IMR-90 (cell line): ENCODE data around the gene SLC5A7. TPM values are rescaled to one million over a fixed set of nuclear protein-coding genes. Genes with fewer than 3 reads are reported as not detected.

Experiments used
- ATAC-seq: fragments of 200-7000 bp; cut with Tn5 transposase; 2 replicates; pipeline ENCODE4 v1.9.1; 2020; ENCODE audit warnings: low read depth, mild to moderate bottlenecking, moderate library complexity
- BruUV-seq: library from RNA; stranded (reverse); fragments of 400-500 nt; replicated peaks from 2 replicates; lab custom pipeline; 2021; lab: Mats Ljungman, UMichigan
- CTCF ChIA-PET: fragments of 300-600 bp; formaldehyde crosslinking; extraction: SDS; loops from one replicate; lab custom pipeline; 2021; ENCODE audit warnings: antibody characterized with exemption; lab: Yijun Ruan, JAX
- POLR2A ChIA-PET: fragments of 300-600 bp; sonication (Branson Sonifier 250); formaldehyde crosslinking; loops from one replicate; lab custom pipeline; 2022; ENCODE audit warnings: antibody characterized with exemption; ENCODE audit not compliant: unreplicated experiment; lab: Charles Lee
- DNase-seq: peaks from one replicate; pipeline ENCODE4 v3.0.0; 2013
- H2AFZ ChIP-seq: replicated peaks from 2 replicates; pipeline ENCODE3; 2013; ENCODE audit warnings: low read length, mild to moderate bottlenecking; ENCODE audit not compliant: poor library complexity
- H2AK5ac ChIP-seq: 2 replicates; pipeline ENCODE4 v1.6.1; 2013; ENCODE audit warnings: low read depth, low read length, inconsistent platforms
- H2AK9ac ChIP-seq: replicated peaks from 2 replicates; pipeline ENCODE3; 2013; ENCODE audit warnings: mild to moderate bottlenecking, low read depth, low read length, moderate library complexity; ENCODE audit not compliant: poor library complexity
- H2BK120ac ChIP-seq: 2 replicates; pipeline ENCODE4 v1.6.1; 2013; ENCODE audit warnings: low read depth, low read length, inconsistent platforms
- H2BK15ac ChIP-seq: 3 replicates; pipeline ENCODE4 v1.6.1; 2013; ENCODE audit warnings: low read depth, low read length, inconsistent platforms
- H2BK20ac ChIP-seq: 2 replicates; pipeline ENCODE4 v1.6.1; 2013; ENCODE audit warnings: low read depth, mild to moderate bottlenecking, inconsistent platforms, low read length, moderate library complexity
- H2BK5ac ChIP-seq: 2 replicates; pipeline ENCODE4 v1.6.1; 2013; ENCODE audit warnings: mild to moderate bottlenecking, low read depth, low read length, inconsistent platforms; ENCODE audit not compliant: poor library complexity, severe bottlenecking
- H3K14ac ChIP-seq: replicated peaks from 2 replicates; pipeline ENCODE4 v1.6.1; 2013; ENCODE audit warnings: low read depth, low read length, inconsistent platforms
- H3K18ac ChIP-seq: 2 replicates; pipeline ENCODE4 v1.6.1; 2013; ENCODE audit warnings: low read depth, low read length, control low read depth
- H3K23ac ChIP-seq: 2 replicates; pipeline ENCODE4 v1.6.1; 2013; ENCODE audit warnings: low read depth, low read length, inconsistent platforms
- H3K27ac ChIP-seq: 2 replicates; pipeline ENCODE4 v1.5.1; 2013; ENCODE audit warnings: mild to moderate bottlenecking, control low read depth, low read length; ENCODE audit not compliant: insufficient read depth
- H3K27me3 ChIP-seq: 2 replicates; pipeline ENCODE4 v1.6.1; 2013; ENCODE audit warnings: low read length; ENCODE audit not compliant: control insufficient read depth, insufficient read depth
- H3K36me3 ChIP-seq: 2 replicates; pipeline ENCODE4 v1.6.1; 2013; ENCODE audit warnings: low read length, mixed read lengths; ENCODE audit not compliant: control insufficient read depth, insufficient read depth
- H3K4ac ChIP-seq: 2 replicates; pipeline ENCODE4 v1.6.1; 2013; ENCODE audit warnings: low read depth, low read length, inconsistent platforms
- H3K4me1 ChIP-seq: 2 replicates; pipeline ENCODE4 v1.6.1; 2013; ENCODE audit warnings: low read length, mixed read lengths; ENCODE audit not compliant: control insufficient read depth, insufficient read depth
- H3K4me2 ChIP-seq: 2 replicates; pipeline ENCODE4 v1.6.1; 2013; ENCODE audit warnings: low read depth, mild to moderate bottlenecking, control low read depth, low read length, moderate library complexity
- H3K4me3 ChIP-seq: 2 replicates; pipeline ENCODE4 v1.5.1; 2013; ENCODE audit warnings: low read depth, mild to moderate bottlenecking, control low read depth, low read length, moderate library complexity; ENCODE audit not compliant: insufficient read depth
- H3K56ac ChIP-seq: 2 replicates; pipeline ENCODE4 v1.6.1; 2013; ENCODE audit warnings: low read length, inconsistent platforms; ENCODE audit not compliant: insufficient read depth; ENCODE audit errors: extremely low read depth
- H3K79me1 ChIP-seq, 2 experiments: 2 replicates each; pipeline ENCODE4 v1.6.1; 2013; ENCODE audit warnings: low read length in 2 of 2, inconsistent platforms in 1 of 2, low read depth in 1 of 2
- H3K9ac ChIP-seq: 2 replicates; pipeline ENCODE4 v1.6.1; 2013; ENCODE audit warnings: low read depth, low read length, control low read depth
- H3K9me1 ChIP-seq: 2 replicates; pipeline ENCODE4 v1.6.1; 2013; ENCODE audit warnings: low read length, inconsistent platforms; ENCODE audit not compliant: insufficient read depth
- H3K9me3 ChIP-seq: 2 replicates; pipeline ENCODE4 v1.6.1; 2013; ENCODE audit warnings: low read length; ENCODE audit not compliant: control insufficient read depth, insufficient read depth
- H4K20me1 ChIP-seq: 2 replicates; pipeline ENCODE4 v1.6.1; 2013; ENCODE audit warnings: low read length, inconsistent platforms; ENCODE audit not compliant: insufficient read depth
- H4K5ac ChIP-seq: 2 replicates; pipeline ENCODE4 v1.6.1; 2013; ENCODE audit warnings: mild to moderate bottlenecking, low read depth, low read length, control low read depth
- H4K8ac ChIP-seq, 2 experiments: 2 replicates each; pipeline ENCODE4 v1.6.1; 2013; ENCODE audit warnings: low read depth in 2 of 2, low read length in 2 of 2, control low read depth in 1 of 2, inconsistent platforms in 1 of 2
- H4K91ac ChIP-seq: 2 replicates; pipeline ENCODE4 v1.6.1; 2013; ENCODE audit warnings: low read depth, low read length, inconsistent platforms; ENCODE audit not compliant: insufficient read depth
- FOS ChIP-seq: fragments of 150-350 bp; IDR thresholded peaks from 2 replicates; pipeline ENCODE4 v1.6.1; 2016; ENCODE audit warnings: low read depth, low read length
- MAFK ChIP-seq: IDR thresholded peaks from 2 replicates; pipeline ENCODE4 v1.6.1; 2012; ENCODE audit warnings: low read depth, low read length, improper control_type of control experiment
- NFE2L2 ChIP-seq: fragments of 150-350 bp; IDR thresholded peaks from 2 replicates; pipeline ENCODE4 v1.6.1; 2016; ENCODE audit warnings: low read depth, mild to moderate bottlenecking, low read length
- POLR2A ChIP-seq: IDR thresholded peaks from 2 replicates; pipeline ENCODE4 v1.6.1; 2012; ENCODE audit warnings: mild to moderate bottlenecking, low read depth, low read length
- RCOR1 ChIP-seq: IDR thresholded peaks from 2 replicates; pipeline ENCODE4 v1.6.1; 2012; ENCODE audit warnings: mild to moderate bottlenecking, low read length, improper control_type of control experiment; ENCODE audit not compliant: insufficient replicate concordance
- WGBS, 2 experiments: methylation state at CpG; one replicate each; pipeline versions ENCODE4 v1.1.5 to v1.1.7; 2013; ENCODE audit warnings: missing lambda C conversion rate in 2 of 2; ENCODE audit not compliant: insufficient read length in 1 of 2; ENCODE audit errors: extremely low coverage in 2 of 2; 5-methylcytosine and 5-hydroxymethylcytosine counted together
- dilution Hi-C: fragments of 300-500 bp; cut with HindIII; formaldehyde crosslinking; loops from one replicate; pipeline ENCODE4 v1.14.3; 2018; ENCODE audit warnings: low sequenced_read_pairs; ENCODE audit not compliant: unreplicated experiment
- in situ Hi-C: fragments of 300-500 bp; cut with MboI; formaldehyde crosslinking; loops from 3 replicates; pipeline ENCODE4 v1.14.3; 2019; ENCODE audit warnings: low sequenced_read_pairs, inconsistent platforms, mixed read lengths
- intact Hi-C: fragments of 100-400 bp; cut with micrococcal nuclease; formaldehyde crosslinking; loops from 2 replicates; pipeline ENCODE4 v1.10.0; 2022
- polyA plus RNA-seq, 3 experiments: library from polyadenylated mRNA; depleted of rRNA; stranded (reverse); fragments of >200 nt; gene quantifications; 2 replicates each; pipeline ENCODE4 v1.2.3, GENCODE V29; 2012; ENCODE audit warnings: low replicate concordance in 1 of 3
- total RNA-seq: library from RNA; depleted of rRNA; stranded (reverse); fragments of >200 nt; gene quantifications from 2 replicates; pipeline ENCODE4 v1.2.3, GENCODE V29; 2012
- TF ChIP-seq, protein P1 (sequence below): conservative IDR thresholded peaks from 2 replicates; pipeline ENCODE4 v1.5.1; 2012; ENCODE audit warnings: mild to moderate bottlenecking, low read depth, low read length, improper control_type of control experiment

SLC5A7 gene
- total and polyA plus RNA-seq, 2 of the 4 experiments (the other 2 are of a cell fraction), result not detected

DNA sequence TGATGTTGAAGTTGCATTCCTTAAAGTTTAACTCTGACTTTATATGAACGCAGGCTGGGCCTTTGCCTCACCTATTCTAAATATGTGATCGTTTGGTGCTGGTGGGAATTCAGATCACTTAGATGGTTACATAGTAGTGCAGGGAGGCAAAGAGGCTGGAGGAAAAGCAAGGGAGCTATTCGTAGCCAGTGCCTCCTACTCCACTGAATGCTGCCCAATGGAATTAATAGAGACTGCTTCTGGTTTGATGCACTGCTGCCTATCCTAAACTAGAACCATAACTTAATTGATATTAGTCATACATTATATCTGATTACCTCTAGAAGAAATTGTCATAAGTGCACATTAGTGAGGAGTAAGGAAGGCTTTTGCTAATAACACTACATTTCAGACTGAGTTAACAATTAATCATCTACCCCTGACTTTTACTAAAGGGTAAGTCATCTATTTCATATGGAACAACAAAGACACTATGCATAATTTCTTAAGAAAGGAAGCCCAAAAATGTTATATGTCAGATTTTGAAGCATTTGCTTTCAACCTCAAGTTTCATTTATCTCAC, 72.3 kb downstream of the SLC5A7 start:
- H2BK120ac ChIP-seq, result no peak overlapping the region
- H4K8ac ChIP-seq, result no peak overlapping the region
- no peak overlapping the region for H2BK15ac ChIP-seq
- H3K56ac ChIP-seq, result no peak overlapping the region
- in situ Hi-C loops (no loop called here), dilution Hi-C loops (no loop called here), intact Hi-C loops (no loop called here)
- no peak overlapping the region for H3K4me3 ChIP-seq
- H3K23ac ChIP-seq, result no peak overlapping the region
- no peak overlapping the region for H4K5ac ChIP-seq
- H3K27ac ChIP-seq, result no peak overlapping the region
- CTCF ChIA-PET, result no interaction called here
- H2AK5ac ChIP-seq, result no peak overlapping the region
- POLR2A ChIA-PET, result no interaction called here
- no peak overlapping the region for H2BK20ac ChIP-seq
- WGBS, 2 experiments, result no CpG with 5 or more reads among the region's 3 CpGs
- DNase-seq (no peak), ATAC-seq (no peak)
- TF ChIP-seq POLR2A (no peak), NFE2L2 (no peak), RCOR1 (no peak), MAFK (no peak), FOS (no peak)
- TF ChIP-seq, protein P1, sequence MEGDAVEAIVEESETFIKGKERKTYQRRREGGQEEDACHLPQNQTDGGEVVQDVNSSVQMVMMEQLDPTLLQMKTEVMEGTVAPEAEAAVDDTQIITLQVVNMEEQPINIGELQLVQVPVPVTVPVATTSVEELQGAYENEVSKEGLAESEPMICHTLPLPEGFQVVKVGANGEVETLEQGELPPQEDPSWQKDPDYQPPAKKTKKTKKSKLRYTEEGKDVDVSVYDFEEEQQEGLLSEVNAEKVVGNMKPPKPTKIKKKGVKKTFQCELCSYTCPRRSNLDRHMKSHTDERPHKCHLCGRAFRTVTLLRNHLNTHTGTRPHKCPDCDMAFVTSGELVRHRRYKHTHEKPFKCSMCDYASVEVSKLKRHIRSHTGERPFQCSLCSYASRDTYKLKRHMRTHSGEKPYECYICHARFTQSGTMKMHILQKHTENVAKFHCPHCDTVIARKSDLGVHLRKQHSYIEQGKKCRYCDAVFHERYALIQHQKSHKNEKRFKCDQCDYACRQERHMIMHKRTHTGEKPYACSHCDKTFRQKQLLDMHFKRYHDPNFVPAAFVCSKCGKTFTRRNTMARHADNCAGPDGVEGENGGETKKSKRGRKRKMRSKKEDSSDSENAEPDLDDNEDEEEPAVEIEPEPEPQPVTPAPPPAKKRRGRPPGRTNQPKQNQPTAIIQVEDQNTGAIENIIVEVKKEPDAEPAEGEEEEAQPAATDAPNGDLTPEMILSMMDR, result no peak
- H2AFZ ChIP-seq, result no peak overlapping the region
- no peak overlapping the region for H3K14ac ChIP-seq
- H3K36me3 ChIP-seq, result no peaks in the 10 kb centered on the region
- no peaks in the 10 kb centered on the region for H3K9me1 ChIP-seq
- H2BK5ac ChIP-seq, result no peak overlapping the region
- H3K18ac ChIP-seq, result no peak overlapping the region
- no peak overlapping the region for H3K9ac ChIP-seq
- no peaks in the 10 kb centered on the region for H3K79me1 ChIP-seq
- H3K9me3 ChIP-seq, result no peaks in the 10 kb centered on the region
- H2AK9ac ChIP-seq, result no peak overlapping the region
- no peak overlapping the region for H4K91ac ChIP-seq
- H3K4me1 ChIP-seq, result no peaks in the 10 kb centered on the region
- H3K4me2 ChIP-seq, result no peak overlapping the region
- H3K4ac ChIP-seq, result no peak overlapping the region
- H4K20me1 ChIP-seq, result no peaks in the 10 kb centered on the region
- H3K27me3 ChIP-seq, result no peaks in the 10 kb centered on the region
- BruUV-seq, result no TSS peak
